Common myeloid progenitor, CD34-positive (primary cell): ENCODE measurements around the gene PLPP2.

Source experiments
- CTCF ChIA-PET: fragments of 350-600 bp; sonication (Branson Sonifier 250); formaldehyde crosslinking; loops from one replicate; lab custom pipeline; 2021; ENCODE audit warnings: antibody characterized with exemption; lab: Charles Lee
- POLR2A ChIA-PET: fragments of 350-600 bp; sonication (Branson Sonifier 250); formaldehyde crosslinking; loops from one replicate; lab custom pipeline; 2021; ENCODE audit warnings: antibody characterized with exemption; lab: Charles Lee
- DNase-seq, 3 donors: peaks; one replicate each; pipeline versions ENCODE4 v3.0.0 to v3.0.0-alpha.2; 2013
- H3K27ac ChIP-seq, 2 experiments: 1 replicate in 1 of 2; 2 replicates in 1 of 2; pipeline ENCODE4 v1.7.0; 2013; ENCODE audit warnings: inconsistent platforms in 2 of 2, low read length in 2 of 2, mild to moderate bottlenecking in 2 of 2, low read depth in 1 of 2, moderate library complexity in 1 of 2; ENCODE audit not compliant: severe bottlenecking in 2 of 2, insufficient read depth in 1 of 2, poor library complexity in 1 of 2
- H3K27me3 ChIP-seq, 5 experiments: replicated peaks in 2 of 5; 1 replicate in 3 of 5; 2 replicates in 2 of 5; pipeline versions ENCODE4 v1.6.1 to v1.7.0; 2013; ENCODE audit warnings: low read length in 4 of 5, mild to moderate bottlenecking in 2 of 5, moderate library complexity in 2 of 5, inconsistent platforms in 1 of 5; ENCODE audit not compliant: insufficient read depth in 5 of 5, control insufficient read depth in 4 of 5
- H3K36me3 ChIP-seq, 4 experiments: 1 replicate in 2 of 4; 2 replicates in 2 of 4; pipeline versions ENCODE4 v1.6.1 to v1.7.0; 2013; ENCODE audit warnings: low read length in 3 of 4, control low read depth in 1 of 4, mild to moderate bottlenecking in 1 of 4; ENCODE audit not compliant: control insufficient read depth in 4 of 4, insufficient read depth in 4 of 4
- H3K4me1 ChIP-seq, 4 experiments: 1 replicate in 3 of 4; 2 replicates in 1 of 4; pipeline versions ENCODE4 v1.6.1 to v1.7.1; 2013; ENCODE audit warnings: low read length in 3 of 4, mild to moderate bottlenecking in 3 of 4, control low read depth in 1 of 4, inconsistent platforms in 1 of 4, moderate library complexity in 1 of 4; ENCODE audit not compliant: control insufficient read depth in 4 of 4, insufficient read depth in 4 of 4; ENCODE audit errors: control extremely low read depth in 1 of 4
- H3K4me3 ChIP-seq, 7 experiments: 1 replicate in 4 of 7; 2 replicates in 3 of 7; pipeline versions ENCODE4 v1.5.1 to v1.7.0; 2013; ENCODE audit warnings: mild to moderate bottlenecking in 7 of 7, low read length in 6 of 7, moderate library complexity in 6 of 7, inconsistent platforms in 2 of 7, low read depth in 2 of 7, control low read depth in 1 of 7; ENCODE audit not compliant: insufficient read depth in 4 of 7, control insufficient read depth in 1 of 7; ENCODE audit errors: extremely low read depth in 1 of 7
- H3K9me3 ChIP-seq, 5 experiments: 1 replicate in 4 of 5; 2 replicates in 1 of 5; pipeline versions ENCODE4 v1.6.1 to v1.7.1; 2013; ENCODE audit warnings: low read length in 4 of 5, mild to moderate bottlenecking in 2 of 5, inconsistent platforms in 1 of 5, low read depth in 1 of 5, moderate library complexity in 1 of 5; ENCODE audit not compliant: control insufficient read depth in 4 of 5, insufficient read depth in 2 of 5; ENCODE audit errors: control extremely low read depth in 1 of 5
- WGBS: methylation state at CpG from one replicate; pipeline ENCODE4 v1.1.5; 2013; ENCODE audit not compliant: insufficient coverage; 5-methylcytosine and 5-hydroxymethylcytosine counted together

The PLPP2 gene

GRCh38 chr19:293436-294110 lies 2.4 kb upstream of the PLPP2 start:
- no peak for DNase-seq
- Histone ChIP-seq H3K27ac (no peak overlapping the region), H3K27me3 (peaks cover 0 to 69% (median 28%) of the 10 kb centered on the region in 5 experiments), H3K9me3 (peaks cover 0 to 11% (median 0%) of the 10 kb centered on the region in 5 experiments), H3K36me3 (no peaks in the 10 kb centered on the region), H3K4me3 (no peak overlapping the region), H3K4me1 (peaks cover 0 to 22% (median 13%) of the 10 kb centered on the region in 4 experiments)
- WGBS = 79% methylated on average over 13 of the region's 14 CpGs
- ChIA-PET CTCF (interaction anchor here (0.9 kb wide), 1 partner anchor 34 kb away, joined by 3 read pairs; no protein-coding TSS in a partner anchor), POLR2A (no interaction called here)

GRCh38 chr19:292951-293350 lies 1.7 kb upstream of the PLPP2 start:
- WGBS = 100% methylated on average over 4 of the region's 4 CpGs
- CTCF ChIA-PET = interaction anchor here (0.9 kb wide), 1 partner anchor 35 kb away, joined by 3 read pairs; no protein-coding TSS in a partner anchor

GRCh38 chr19:292281-292884 lies 1.2 kb upstream of the PLPP2 start:
- Histone ChIP-seq H3K4me3 (no peak overlapping the region), H3K9me3 (peaks cover 0 to 11% (median 0%) of the 10 kb centered on the region in 5 experiments), H3K27me3 (peaks cover 0 to 69% (median 30%) of the 10 kb centered on the region in 5 experiments), H3K4me1 (peaks cover 0 to 22% (median 13%) of the 10 kb centered on the region in 4 experiments), H3K27ac (no peak overlapping the region), H3K36me3 (no peaks in the 10 kb centered on the region)
- 87% methylated on average over 15 of the region's 15 CpGs for WGBS
- ChIA-PET CTCF (no interaction called here), POLR2A (no interaction called here)
- DNase-seq = no peak

More at GRCh38 chr19:292951-293350, 1.7 kb upstream of the PLPP2 start:
- H3K36me3 ChIP-seq = no peaks in the 10 kb centered on the region
- no peak overlapping the region for H3K4me3 ChIP-seq
- peaks cover 0 to 11% (median 0%) of the 10 kb centered on the region in 5 experiments for H3K9me3 ChIP-seq
- no peak overlapping the region for H3K27ac ChIP-seq
- peaks cover 0 to 69% (median 30%) of the 10 kb centered on the region in 5 experiments for H3K27me3 ChIP-seq
- POLR2A ChIA-PET = no interaction called here
- no peak for DNase-seq
- H3K4me1 ChIP-seq = peaks cover 0 to 22% (median 13%) of the 10 kb centered on the region in 4 experiments

- POLR2A ChIA-PET = no interaction called here
- peaks cover 0 to 11% (median 0%) of the 10 kb centered on the region in 5 experiments for H3K9me3 ChIP-seq
- DNase-seq = no peak
- H3K4me1 ChIP-seq = peaks cover 0 to 22% (median 13%) of the 10 kb centered on the region in 4 experiments
- H3K27me3 ChIP-seq = peaks cover 0 to 69% (median 30%) of the 10 kb centered on the region in 5 experiments
- CTCF ChIA-PET = no interaction called here
- 47% methylated on average over 56 of the region's 71 CpGs for WGBS
- no peaks in the 10 kb centered on the region for H3K36me3 ChIP-seq
- no peak overlapping the region for H3K27ac ChIP-seq
- H3K4me3 ChIP-seq = no peak overlapping the region
Measured at GRCh38 chr19:291561-292280, 518 bp upstream of the PLPP2 start.

GRCh38 chr19:290372-291005 lies 714 bp downstream of the PLPP2 start:
- Histone ChIP-seq H3K27me3 (peaks cover 0 to 68% (median 30%) of the 10 kb centered on the region in 5 experiments), H3K9me3 (peaks cover 0 to 11% (median 0%) of the 10 kb centered on the region in 5 experiments), H3K36me3 (no peaks in the 10 kb centered on the region), H3K4me3 (peak overlapping the region in 3 of 7 experiments; percentile 40 to 58 (median 41)), H3K4me1 (peaks cover 0 to 22% (median 13%) of the 10 kb centered on the region in 4 experiments), H3K27ac (no peak overlapping the region)
- peak in 2 of 3 donors; percentile 44 to 61 for DNase-seq
- 7% methylated on average over 39 of the region's 51 CpGs for WGBS
- CTCF ChIA-PET = no interaction called here
- POLR2A ChIA-PET = no interaction called here

- H3K4me3 ChIP-seq = no peak overlapping the region
- no peaks in the 10 kb centered on the region for H3K36me3 ChIP-seq
- ChIA-PET POLR2A (no interaction called here), CTCF (no interaction called here)
- H3K27ac ChIP-seq = no peak overlapping the region
- H3K27me3 ChIP-seq = peaks cover 0 to 61% (median 28%) of the 10 kb centered on the region in 5 experiments
- H3K9me3 ChIP-seq = peaks cover 0 to 11% (median 0%) of the 10 kb centered on the region in 5 experiments
- DNase-seq = peak; percentile 40 to 75 (median 69)
- WGBS = 73% methylated on average over 13 of the region's 26 CpGs
- H3K4me1 ChIP-seq = peaks cover 0 to 20% (median 12%) of the 10 kb centered on the region in 4 experiments
Measured at GRCh38 chr19:289651-290371, 1.4 kb downstream of the PLPP2 start.
